Endothelial cell of umbilical vein (primary cell): ENCODE data around the gene ASB2. TPM values are rescaled to one million over a fixed set of nuclear protein-coding genes. Genes with fewer than 3 reads are reported as not detected.

ENCODE experiments used
- BruUV-seq: library from RNA; stranded (reverse); fragments of 400-500 nt; replicated peaks from 2 replicates; lab custom pipeline; 2021; lab: Mats Ljungman, UMichigan
- CTCF ChIA-PET: fragments of 300-600, 350-600 bp; sonication (Branson Sonifier 250); formaldehyde crosslinking; loops from one replicate; lab custom pipeline; 2021; ENCODE audit warnings: antibody characterized with exemption, inconsistent platforms; lab: Charles Lee
- POLR2A ChIA-PET: fragments of 300-600, 350-600 bp; sonication (Branson Sonifier 250); formaldehyde crosslinking; loops from one replicate; lab custom pipeline; 2021; ENCODE audit warnings: antibody characterized with exemption, inconsistent platforms; lab: Charles Lee
- DNase-seq: peaks from one replicate; pipeline ENCODE4 v3.0.0-alpha.2; 2011; ENCODE audit warnings: low read depth, low spot score
- FAIRE-seq: peaks from 2 replicates; lab custom pipeline; 2011; peaks lifted over from hg19 to GRCh38; lab: Jason Lieb, UNC
- H2AFZ ChIP-seq: 2 replicates; pipeline ENCODE4 v1.6.0; 2012; ENCODE audit warnings: low read depth, low read length, control low read depth, inconsistent platforms
- H3K27ac ChIP-seq: 2 replicates; pipeline ENCODE4 v1.5.1; 2011; ENCODE audit warnings: low read depth, mild to moderate bottlenecking, control low read depth, low read length, moderate library complexity; ENCODE audit not compliant: insufficient read depth
- H3K27me3 ChIP-seq, 2 experiments: 2 replicates each; pipeline versions ENCODE4 v1.6.0 to v1.6.1; 2011; ENCODE audit warnings: low read length in 2 of 2, mixed read lengths in 1 of 2; ENCODE audit not compliant: control insufficient read depth in 2 of 2, insufficient read depth in 2 of 2
- H3K36me3 ChIP-seq, 2 experiments: 2 replicates in 1 of 2; 3 replicates in 1 of 2; pipeline ENCODE4 v1.5.1; 2011; ENCODE audit warnings: low read length in 2 of 2, mild to moderate bottlenecking in 1 of 2, moderate library complexity in 1 of 2; ENCODE audit not compliant: control insufficient read depth in 2 of 2, insufficient read depth in 2 of 2; ENCODE audit errors: extremely low read depth in 1 of 2
- H3K4me1 ChIP-seq: 3 replicates; pipeline ENCODE4 v1.5.1; 2011; ENCODE audit warnings: mild to moderate bottlenecking, low read length; ENCODE audit not compliant: control insufficient read depth, insufficient read depth; ENCODE audit errors: extremely low read depth
- H3K4me2 ChIP-seq: 2 replicates; pipeline ENCODE4 v1.6.1; 2011; ENCODE audit warnings: low read length, control low read depth, mixed read lengths; ENCODE audit not compliant: insufficient read depth
- H3K4me3 ChIP-seq, 3 experiments: fragments of 200-600 bp in 1 of 3; sonication (generic), shearing (Covaris generic) in 1 of 3; replicated peaks in 1 of 3; 2 replicates each; pipeline ENCODE4 v1.5.1; 2011 to 2016; ENCODE audit warnings: control low read depth in 3 of 3, low read length in 3 of 3, mild to moderate bottlenecking in 2 of 3, inconsistent platforms in 1 of 3, low read depth in 1 of 3, moderate library complexity in 1 of 3; ENCODE audit not compliant: insufficient read depth in 1 of 3
- H3K79me2 ChIP-seq: 2 replicates; pipeline ENCODE4 v1.6.0; 2012; ENCODE audit warnings: low read length, inconsistent platforms; ENCODE audit not compliant: control insufficient read depth, insufficient read depth
- H3K9ac ChIP-seq: replicated peaks from 2 replicates; pipeline ENCODE3; 2011; ENCODE audit warnings: low read length, control low read depth; ENCODE audit not compliant: insufficient read depth; ENCODE audit errors: extremely low read depth
- H3K9me1 ChIP-seq: replicated peaks from 3 replicates; pipeline ENCODE4 v1.6.0; 2011; ENCODE audit warnings: mild to moderate bottlenecking, low read length; ENCODE audit not compliant: control insufficient read depth, insufficient read depth; ENCODE audit errors: extremely low read depth
- H3K9me3 ChIP-seq: replicated peaks from 2 replicates; pipeline ENCODE4 v1.5.1; 2012; ENCODE audit warnings: low read length, inconsistent platforms; ENCODE audit not compliant: control insufficient read depth, insufficient read depth
- H4K20me1 ChIP-seq: replicated peaks from 2 replicates; pipeline ENCODE3; 2011; ENCODE audit warnings: mild to moderate bottlenecking, low read length; ENCODE audit not compliant: control insufficient read depth, insufficient read depth; ENCODE audit errors: extremely low read depth
- CTCF ChIP-seq, 2 donors: IDR thresholded peaks; 1 replicate in 1 of 2; 2 replicates in 1 of 2; pipeline ENCODE4 v1.5.1; 2011; ENCODE audit warnings: low read length in 2 of 2, mild to moderate bottlenecking in 2 of 2, moderate library complexity in 2 of 2, control low read depth in 1 of 2, inconsistent platforms in 1 of 2, low read depth in 1 of 2; ENCODE audit not compliant: insufficient read depth in 1 of 2; ENCODE audit errors: extremely low read depth in 1 of 2
- EZH2 ChIP-seq: IDR thresholded peaks from 2 replicates; pipeline ENCODE4 v1.6.1; 2012; ENCODE audit warnings: borderline replicate concordance, low read depth, mild to moderate bottlenecking, moderate library complexity, low read length, inconsistent platforms; ENCODE audit not compliant: severe bottlenecking
- FOS ChIP-seq: IDR thresholded peaks from 2 replicates; pipeline ENCODE4 v1.6.1; 2011; ENCODE audit warnings: mild to moderate bottlenecking, low read length, moderate library complexity, borderline replicate concordance; ENCODE audit not compliant: insufficient read depth
- GATA2 ChIP-seq: IDR thresholded peaks from 2 replicates; pipeline ENCODE4 v1.7.0; 2011; ENCODE audit warnings: low read depth, mild to moderate bottlenecking, moderate library complexity, mixed read lengths, low read length; ENCODE audit not compliant: insufficient read length, insufficient read depth
- JUN ChIP-seq: IDR thresholded peaks from 2 replicates; pipeline ENCODE4 v1.6.1; 2011; ENCODE audit warnings: borderline replicate concordance, low read depth; ENCODE audit not compliant: insufficient read length, insufficient read depth
- MAX ChIP-seq: IDR thresholded peaks from 2 replicates; pipeline ENCODE4 v1.6.1; 2011; ENCODE audit not compliant: insufficient read depth, insufficient read length
- MYC ChIP-seq: IDR thresholded peaks from one replicate; pipeline ENCODE4 v1.6.1; 2011; ENCODE audit warnings: mild to moderate bottlenecking, low read depth, low read length
- POLR2A ChIP-seq: IDR thresholded peaks from 2 replicates; pipeline ENCODE4 v1.6.1; 2012; ENCODE audit warnings: low read depth, mild to moderate bottlenecking, control low read depth, low read length
- POLR2AphosphoS5 ChIP-seq: IDR thresholded peaks from 2 replicates; pipeline ENCODE4 v1.6.1; 2012; ENCODE audit warnings: low read depth, mild to moderate bottlenecking, control low read depth, low read length, moderate library complexity; ENCODE audit not compliant: insufficient read depth
- dilution Hi-C: fragments of 300-500 bp; cut with MboI; formaldehyde crosslinking; loops from one replicate; pipeline ENCODE4 v1.15.0; 2019; ENCODE audit warnings: low sequenced_read_pairs; ENCODE audit not compliant: extremely low pct_ligation_motif_present
- intact Hi-C: fragments of 100-400 bp; cut with micrococcal nuclease; formaldehyde crosslinking; loops from one replicate; pipeline ENCODE4 v1.10.0; 2022
- polyA plus RNA-seq, 4 experiments: library from polyadenylated mRNA; depleted of rRNA in 3 of 4; stranded (reverse) in 3 of 4; unstranded in 1 of 4; fragments of >200 nt; gene quantifications; 2 replicates each; pipeline versions ENCODE4 v1.2.1 to v1.2.3, GENCODE V29; 2011 to 2012; ENCODE audit warnings: missing spikeins in 1 of 4
- total RNA-seq: library from RNA; stranded (reverse); gene quantifications from 2 replicates; pipeline ENCODE4 v1.2.3, GENCODE V29; 2021

Gene ASB2
- total and polyA plus RNA-seq, 2 donors (not counting 3 experiments of a cell fraction or from before 2014, with no cell fraction given), result not detected

GRCh38 chr14:93930989-93931307, 45.4 kb downstream of the ASB2 start:
- no TSS peak for BruUV-seq
- no peak for FAIRE-seq

More at GRCh38 chr14:93930989-93931307, 45.4 kb downstream of the ASB2 start:
- CTCF ChIA-PET, result interaction anchor here (0.9 to 1.4 kb wide), 3 partner anchors 9 to 40 kb away, joined by 3 to 6 read pairs (median 4); no protein-coding TSS in a partner anchor
- no peak for DNase-seq
- H3K27me3 ChIP-seq, result no peaks in the 10 kb centered on the region
- H3K27ac ChIP-seq, result no peak overlapping the region
- dilution Hi-C loops, result no loop called here
- no peaks in the 10 kb centered on the region for H3K9me1 ChIP-seq
- no peak for TF ChIP-seq MYC
- TF ChIP-seq EZH2, result no peak
- TF ChIP-seq POLR2A, result no peak
- no peak for TF ChIP-seq MAX
- TF ChIP-seq FOS, result no peak
- TF ChIP-seq POLR2AphosphoS5, result no peak
- no peak for TF ChIP-seq JUN
- TF ChIP-seq CTCF (IDR thresholded peaks at IDR 0.05; ENCODE audit: extremely low read depth in 1 of 2, insufficient read depth in 1 of 2, low read depth in 1 of 2, low read length in 2 of 2), result no peak
- TF ChIP-seq GATA2, result no peak
- no peak overlapping the region for H3K9ac ChIP-seq
- no peaks in the 10 kb centered on the region for H3K79me2 ChIP-seq
- no peaks in the 10 kb centered on the region for H3K36me3 ChIP-seq
- no peak overlapping the region for H3K4me3 ChIP-seq
- H3K4me2 ChIP-seq, result no peak overlapping the region
- intact Hi-C loops, result no loop called here
- POLR2A ChIA-PET, result no interaction called here
- no peaks in the 10 kb centered on the region for H3K4me1 ChIP-seq
- no peaks in the 10 kb centered on the region for H4K20me1 ChIP-seq
- H2AFZ ChIP-seq, result no peak overlapping the region
- H3K9me3 ChIP-seq, result no peaks in the 10 kb centered on the region
